22Rv1 (cell line): ENCODE measurements around the gene KIF17.

Experiments
- CTCF ChIP-seq: fragments of 450-650 bp; IDR thresholded peaks from 2 replicates; pipeline ENCODE4 v1.5.1; 2017; ENCODE audit warnings: mild to moderate bottlenecking
- ZFX ChIP-seq: fragments of 450-650 bp; IDR thresholded peaks from 2 replicates; pipeline ENCODE4 v1.6.1; 2017; ENCODE audit warnings: antibody characterized with exemption, borderline replicate concordance

- TF ChIP-seq CTCF (no peak), ZFX (no peak)
These were observed 42.5 kb upstream of the KIF17 start for GRCh38 chr1:20760322-20760721.
